ENCODE data around the gene HEPACAM. TPM values are rescaled to one million over a fixed set of nuclear protein-coding genes. Genes with fewer than 3 reads are reported as not detected.
A peak's percentile ranks its signal among the peaks of the same experiment; 100 is the strongest.

Gene HEPACAM
- total RNA-seq, 1 donor from 2014 or later: not detected

DNA sequence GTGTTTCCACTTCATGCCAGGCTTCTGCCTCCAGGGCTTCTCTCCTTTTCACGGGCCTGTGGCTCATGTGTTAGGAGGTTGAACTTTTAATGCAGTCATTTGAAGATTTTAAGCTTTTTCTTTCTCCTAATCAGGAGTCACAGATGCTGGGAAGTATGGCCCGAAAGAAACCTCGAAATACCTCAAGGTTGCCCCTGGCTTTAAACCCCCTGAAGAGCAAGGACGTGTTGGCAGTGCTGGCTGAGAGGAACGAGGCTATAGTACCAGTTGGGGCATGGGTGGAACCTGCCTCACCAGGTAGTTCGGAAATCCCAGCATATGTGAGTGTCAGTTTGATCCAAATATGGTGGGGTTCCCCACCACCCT lies 18.7 kb upstream of the HEPACAM start:
- Mint-ChIP-seq H3K9me3 (no peaks in the 10 kb centered on the region), H3K36me3 (ENCODE audit: low read depth) (peaks cover 10% of the 10 kb centered on the region), H3K4me3 (ENCODE audit: low read depth) (no peak overlapping the region), H3K27ac (no peak overlapping the region), H3K4me1 (ENCODE audit: low read depth) (peaks cover 21% of the 10 kb centered on the region), H3K27me3 (ENCODE audit: low read depth) (no peaks in the 10 kb centered on the region)
- intact Hi-C loops (cut with micrococcal nuclease): loop anchor here (1.0 to 10.0 kb wide), 5 partner anchors 78 to 640 kb away; partner anchors contain the start of genes SIAE, SPA17, STT3A and TBRG1
- no peak for DNase-seq (ENCODE audit: low spot score)

GRCh38 chr11:124953753-124954589 lies 18.1 kb upstream of the HEPACAM start, which contains the start of gene CCDC15:
TSS of gene CCDC15 (plus strand) at chr11:124954202. CDS start at chr11:124954733, 531 bp downstream.
- intact Hi-C loops (cut with micrococcal nuclease): loop anchor here (1.0 to 10.0 kb wide), 6 partner anchors 78 to 641 kb away; partner anchors contain the start of genes MSANTD2, SIAE, SPA17 and STT3A
- no peaks in the 10 kb centered on the region for H3K27me3 Mint-ChIP-seq (ENCODE audit: low read depth)
- peaks cover 10% of the 10 kb centered on the region for H3K36me3 Mint-ChIP-seq (ENCODE audit: low read depth)
- DNase-seq (ENCODE audit: low spot score): peak; percentile 94
- no peak within 1 kb of the TSS for H3K4me3 Mint-ChIP-seq (ENCODE audit: low read depth)
- no peak within 1 kb of the TSS for H3K27ac Mint-ChIP-seq
- H3K4me1 Mint-ChIP-seq (ENCODE audit: low read depth): peaks cover 21% of the 10 kb centered on the region
- peaks cover 3% of the 10 kb centered on the region for H3K9me3 Mint-ChIP-seq

- no peak overlapping the region for H3K4me3 Mint-ChIP-seq (ENCODE audit: low read depth)
- intact Hi-C loops (cut with micrococcal nuclease): loop anchor here (5.0 to 10.0 kb wide), 2 partner anchors 329 to 643 kb away; partner anchors contain the start of genes STT3A and TBRG1
- no peak for DNase-seq (ENCODE audit: low spot score)
- H3K27me3 Mint-ChIP-seq (ENCODE audit: low read depth): no peaks in the 10 kb centered on the region
- H3K27ac Mint-ChIP-seq: no peak overlapping the region
- peaks cover 14% of the 10 kb centered on the region for H3K4me1 Mint-ChIP-seq (ENCODE audit: low read depth)
- H3K36me3 Mint-ChIP-seq (ENCODE audit: low read depth): peaks cover 16% of the 10 kb centered on the region
- peaks cover 16% of the 10 kb centered on the region for H3K9me3 Mint-ChIP-seq
Observed at GRCh38 chr11:124951341-124951740, 15.5 kb upstream of the HEPACAM start.

DNA sequence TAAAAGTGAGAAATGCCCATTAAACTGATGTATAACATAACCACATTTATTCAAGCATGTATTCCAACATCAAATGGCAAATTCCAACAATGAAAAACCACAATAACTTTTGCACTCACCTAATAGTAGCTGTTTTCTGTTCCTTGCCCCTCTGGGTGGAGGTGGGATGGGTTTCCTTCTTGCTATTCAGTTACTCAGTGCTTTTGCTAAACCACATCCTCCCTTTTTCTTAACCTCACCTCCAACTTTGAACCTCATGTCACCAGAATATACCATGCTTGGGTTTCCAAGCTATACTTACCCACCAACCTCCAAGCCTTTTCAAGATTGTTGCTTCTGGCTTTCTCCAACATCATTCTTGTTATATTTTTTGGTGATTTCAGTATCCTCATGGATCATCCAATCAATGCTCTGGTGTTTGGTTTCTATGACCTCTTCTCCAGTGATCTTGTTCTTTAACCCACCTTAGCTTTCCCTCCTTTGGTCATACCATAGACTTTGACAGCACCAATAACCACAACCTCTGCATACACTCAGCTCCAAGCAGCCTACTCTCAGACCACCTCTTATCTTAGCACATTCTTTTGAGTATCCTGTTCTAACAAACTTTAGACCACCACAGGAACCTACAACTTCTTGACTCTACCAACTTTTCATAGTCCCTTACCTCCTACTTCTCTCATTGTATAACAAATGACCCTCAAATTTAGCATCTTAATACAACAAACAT lies 14.9 kb upstream of the HEPACAM start:
- H3K36me3 Mint-ChIP-seq (ENCODE audit: low read depth): peaks cover 14% of the 10 kb centered on the region
- DNase-seq (ENCODE audit: low spot score): no peak
- H3K27ac Mint-ChIP-seq: no peak overlapping the region
- H3K4me3 Mint-ChIP-seq (ENCODE audit: low read depth): no peak overlapping the region
- peaks cover 16% of the 10 kb centered on the region for H3K9me3 Mint-ChIP-seq
- intact Hi-C loops (cut with micrococcal nuclease): loop anchor here (5.0 to 10.0 kb wide), 2 partner anchors 328 to 644 kb away; partner anchors contain the start of genes STT3A and TBRG1
- H3K27me3 Mint-ChIP-seq (ENCODE audit: low read depth): no peaks in the 10 kb centered on the region
- H3K4me1 Mint-ChIP-seq (ENCODE audit: low read depth): peaks cover 11% of the 10 kb centered on the region

GRCh38 chr11:124946735-124947141 lies 10.9 kb upstream of the HEPACAM start:
- no peak overlapping the region for H3K4me3 Mint-ChIP-seq (ENCODE audit: low read depth)

GRCh38 chr11:124945826-124946225 lies 10.0 kb upstream of the HEPACAM start:
- no peak for DNase-seq (ENCODE audit: low spot score)
- Mint-ChIP-seq H3K36me3 (ENCODE audit: low read depth) (peaks cover 12% of the 10 kb centered on the region), H3K9me3 (peaks cover 16% of the 10 kb centered on the region), H3K27ac (no peak overlapping the region), H3K4me1 (ENCODE audit: low read depth) (peaks cover 10% of the 10 kb centered on the region), H3K4me3 (ENCODE audit: low read depth) (no peak overlapping the region), H3K27me3 (ENCODE audit: low read depth) (no peaks in the 10 kb centered on the region)
- intact Hi-C loops (cut with micrococcal nuclease): no loop called here

More at GRCh38 chr11:124946735-124947141, 10.9 kb upstream of the HEPACAM start:
- Mint-ChIP-seq H3K9me3 (peaks cover 16% of the 10 kb centered on the region), H3K36me3 (ENCODE audit: low read depth) (peaks cover 12% of the 10 kb centered on the region), H3K27me3 (ENCODE audit: low read depth) (no peaks in the 10 kb centered on the region), H3K27ac (no peak overlapping the region), H3K4me1 (ENCODE audit: low read depth) (peaks cover 10% of the 10 kb centered on the region)
- DNase-seq (ENCODE audit: low spot score): no peak
- intact Hi-C loops (cut with micrococcal nuclease): no loop called here

DNA sequence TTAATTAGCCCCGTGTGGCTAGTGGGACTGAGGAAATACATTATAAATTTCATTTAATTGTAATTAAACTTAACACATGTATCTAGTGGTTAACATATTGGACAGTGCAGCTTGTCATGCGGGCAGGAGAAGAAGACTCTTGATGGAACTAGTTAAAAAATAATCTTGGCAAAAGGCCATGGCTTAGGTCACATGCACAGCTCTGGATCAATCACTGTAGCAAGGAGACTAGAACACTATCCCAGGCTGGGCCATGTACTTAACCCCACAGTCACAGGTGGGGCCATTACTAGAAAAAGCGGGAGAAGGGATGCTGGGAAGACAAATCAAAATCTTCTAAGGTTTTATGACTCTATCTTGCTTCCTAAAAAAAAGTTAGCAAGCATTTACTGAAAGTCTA lies 8.7 kb upstream of the HEPACAM start:
- DNase-seq (ENCODE audit: low spot score): no peak
- Mint-ChIP-seq H3K9me3 (peaks cover 16% of the 10 kb centered on the region), H3K4me3 (ENCODE audit: low read depth) (no peak overlapping the region), H3K27me3 (ENCODE audit: low read depth) (peaks cover 3% of the 10 kb centered on the region), H3K36me3 (ENCODE audit: low read depth) (peaks cover 12% of the 10 kb centered on the region), H3K4me1 (ENCODE audit: low read depth) (peaks cover 5% of the 10 kb centered on the region), H3K27ac (no peak overlapping the region)
- intact Hi-C loops (cut with micrococcal nuclease): no loop called here

DNA sequence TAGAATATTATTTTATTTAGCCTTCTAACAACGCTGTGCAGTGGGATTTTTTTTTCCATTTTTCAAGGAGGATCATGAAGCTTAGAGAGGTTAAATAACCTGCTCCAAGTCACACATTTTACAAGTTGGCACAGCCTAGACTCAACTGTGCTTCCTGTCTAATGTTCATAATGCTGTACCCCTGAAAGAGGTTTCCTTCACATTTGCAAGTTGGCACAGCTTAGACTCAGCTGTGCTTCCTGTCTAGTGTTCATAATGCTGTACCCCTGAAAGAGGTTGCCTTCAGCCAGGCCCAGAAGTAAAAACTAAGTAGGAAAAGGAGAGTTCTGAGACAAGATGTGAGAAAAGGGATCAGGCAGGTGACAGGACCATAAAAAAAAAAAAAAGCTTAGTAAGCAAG lies 7.9 kb upstream of the HEPACAM start:
- DNase-seq (ENCODE audit: low spot score): no peak
- Mint-ChIP-seq H3K27ac (no peak overlapping the region), H3K9me3 (peaks cover 12% of the 10 kb centered on the region), H3K27me3 (ENCODE audit: low read depth) (peaks cover 3% of the 10 kb centered on the region), H3K4me1 (ENCODE audit: low read depth) (peaks cover 5% of the 10 kb centered on the region), H3K36me3 (ENCODE audit: low read depth) (peaks cover 11% of the 10 kb centered on the region), H3K4me3 (ENCODE audit: low read depth) (no peak overlapping the region)
- intact Hi-C loops (cut with micrococcal nuclease): no loop called here

GRCh38 chr11:124943254-124943616 lies 7.4 kb upstream of the HEPACAM start:
- Mint-ChIP-seq H3K9me3 (peaks cover 7% of the 10 kb centered on the region), H3K27me3 (ENCODE audit: low read depth) (peaks cover 3% of the 10 kb centered on the region), H3K4me3 (ENCODE audit: low read depth) (no peak overlapping the region), H3K36me3 (ENCODE audit: low read depth) (peaks cover 6% of the 10 kb centered on the region), H3K4me1 (ENCODE audit: low read depth) (peaks cover 5% of the 10 kb centered on the region), H3K27ac (no peak overlapping the region)
- intact Hi-C loops (cut with micrococcal nuclease): no loop called here
- DNase-seq (ENCODE audit: low spot score): no peak

- H3K4me3 Mint-ChIP-seq (ENCODE audit: low read depth): no peak overlapping the region
- intact Hi-C loops (cut with micrococcal nuclease): no loop called here
- peaks cover 3% of the 10 kb centered on the region for H3K27me3 Mint-ChIP-seq (ENCODE audit: low read depth)
- no peak for DNase-seq (ENCODE audit: low spot score)
- peaks cover 5% of the 10 kb centered on the region for H3K4me1 Mint-ChIP-seq (ENCODE audit: low read depth)
- H3K36me3 Mint-ChIP-seq (ENCODE audit: low read depth): peaks cover under 1% of the 10 kb centered on the region
- no peak overlapping the region for H3K27ac Mint-ChIP-seq
- H3K9me3 Mint-ChIP-seq: peaks cover under 1% of the 10 kb centered on the region
Observed at GRCh38 chr11:124942466-124943253, 6.8 kb upstream of the HEPACAM start.

GRCh38 chr11:124941703-124942102 lies 5.9 kb upstream of the HEPACAM start:
- intact Hi-C loops (cut with micrococcal nuclease): no loop called here
- H3K36me3 Mint-ChIP-seq (ENCODE audit: low read depth): no peaks in the 10 kb centered on the region
- DNase-seq (ENCODE audit: low spot score): no peak
- H3K9me3 Mint-ChIP-seq: no peaks in the 10 kb centered on the region
- H3K27ac Mint-ChIP-seq: no peak overlapping the region
- H3K4me1 Mint-ChIP-seq (ENCODE audit: low read depth): peaks cover 5% of the 10 kb centered on the region
- H3K27me3 Mint-ChIP-seq (ENCODE audit: low read depth): peaks cover 7% of the 10 kb centered on the region
- H3K4me3 Mint-ChIP-seq (ENCODE audit: low read depth): no peak overlapping the region

DNA sequence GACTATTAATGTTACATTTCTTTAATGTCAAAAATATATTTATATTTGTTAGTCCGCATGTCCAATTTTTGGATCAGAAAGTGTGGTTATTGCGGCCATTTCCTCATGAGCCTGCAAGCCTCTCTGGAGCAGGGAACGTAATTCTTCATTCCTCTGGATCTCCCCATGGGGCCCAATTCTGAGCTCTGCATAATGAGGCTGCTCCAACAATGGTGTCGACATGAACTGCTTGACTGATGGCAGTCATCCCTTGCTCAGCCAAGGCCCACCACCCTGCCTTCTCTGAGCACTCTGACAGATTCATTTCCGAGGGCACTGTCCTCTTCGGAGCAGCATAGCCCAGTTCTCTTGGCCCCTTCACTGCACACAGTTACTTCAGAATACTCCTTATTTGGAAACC lies 3.1 kb upstream of the HEPACAM start:
- no peaks in the 10 kb centered on the region for H3K36me3 Mint-ChIP-seq (ENCODE audit: low read depth)
- no peak overlapping the region for H3K27ac Mint-ChIP-seq
- H3K27me3 Mint-ChIP-seq (ENCODE audit: low read depth): peaks cover 16% of the 10 kb centered on the region
- H3K9me3 Mint-ChIP-seq: no peaks in the 10 kb centered on the region
- H3K4me1 Mint-ChIP-seq (ENCODE audit: low read depth): peaks cover 5% of the 10 kb centered on the region
- DNase-seq (ENCODE audit: low spot score): no peak
- intact Hi-C loops (cut with micrococcal nuclease): no loop called here
- no peak overlapping the region for H3K4me3 Mint-ChIP-seq (ENCODE audit: low read depth)
